GM12892 (cell line): ENCODE measurements around the gene CACNA1C.

Experiments
- POLR2A ChIP-seq: IDR thresholded peaks from 2 replicates; pipeline ENCODE4 v1.6.1; 2011; ENCODE audit warnings: low read depth, low read length, control low read depth
- POLR2AphosphoS5 ChIP-seq: IDR thresholded peaks from 2 replicates; pipeline ENCODE4 v1.6.1; 2011; ENCODE audit warnings: low read depth, low read length, control low read depth

- TF ChIP-seq POLR2A, result no peak
- no peak for TF ChIP-seq POLR2AphosphoS5
Measured at GRCh38 chr12:2453761-2454090, 400.9 kb downstream of the CACNA1C start.
